HG03139 (cell line): ENCODE measurements around the gene CEMIP.

Source experiments
- ATAC-seq: cut with Tn5 transposase; IDR thresholded peaks from one replicate; pipeline ENCODE4 v1.9.1; 2021; ENCODE audit not compliant: unreplicated experiment

Gene CEMIP

DNA sequence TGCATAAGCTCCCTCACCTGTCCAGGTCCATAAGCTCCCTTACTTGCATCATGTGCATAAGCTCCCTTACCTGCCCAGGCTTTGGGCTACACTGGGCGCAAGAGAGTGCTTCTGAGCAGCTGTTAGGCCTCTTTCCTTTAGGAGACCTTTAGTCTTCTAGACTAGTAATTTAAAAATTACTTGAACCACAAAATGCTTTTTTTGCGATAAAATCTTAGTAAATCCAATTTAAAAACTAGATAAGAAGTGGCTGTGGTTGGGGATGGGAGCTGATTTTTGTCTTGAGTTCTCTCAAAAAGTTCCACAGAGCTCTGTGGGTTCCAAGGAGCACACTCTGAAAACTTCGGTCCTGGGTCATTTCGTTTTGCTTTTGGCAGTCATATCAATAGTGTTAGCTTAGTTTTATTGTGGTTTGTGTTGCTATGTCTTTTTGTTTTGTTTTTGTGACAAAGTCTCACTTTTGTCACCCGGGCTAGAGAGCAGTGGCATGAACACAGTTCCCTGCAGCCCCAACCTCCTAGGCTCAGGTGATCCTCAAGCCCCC, 6.7 kb downstream of the CEMIP start:
- no peak for ATAC-seq

- ATAC-seq, result no peak
Measured at GRCh38 chr15:80787316-80787715, 8.1 kb downstream of the CEMIP start.

- ATAC-seq, result no peak
Measured at GRCh38 chr15:80788536-80788935, 9.4 kb downstream of the CEMIP start.

- ATAC-seq, result no peak
Measured at GRCh38 chr15:80789296-80789695, 10.1 kb downstream of the CEMIP start.

- no peak for ATAC-seq
Measured at GRCh38 chr15:80789796-80790195, 10.6 kb downstream of the CEMIP start.

- ATAC-seq, result no peak
Measured at GRCh38 chr15:80790236-80790635, 11.1 kb downstream of the CEMIP start.

DNA sequence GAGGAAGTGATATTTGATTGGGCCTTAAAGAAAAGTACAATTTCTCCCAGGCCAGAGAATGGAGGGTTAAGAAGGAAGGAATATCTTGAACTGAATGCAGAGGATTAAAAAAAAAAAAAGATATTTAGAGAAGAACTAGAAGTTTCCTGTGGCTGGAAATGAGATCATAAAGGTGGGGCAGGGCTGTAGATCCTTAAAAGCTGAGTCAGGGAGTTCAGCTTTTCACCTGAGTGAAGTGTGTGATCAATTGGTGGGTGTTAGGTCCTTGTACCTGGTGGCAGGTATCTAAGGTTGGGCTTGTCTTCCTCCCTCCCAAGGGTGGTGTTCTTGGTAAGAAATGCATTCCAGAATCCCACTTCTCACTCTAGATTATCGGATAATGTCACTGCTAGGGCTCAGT, 11.8 kb downstream of the CEMIP start:
- no peak for ATAC-seq

GRCh38 chr15:80796407-80796806, 17.2 kb downstream of the CEMIP start:
- no peak for ATAC-seq

- no peak for ATAC-seq
Measured at GRCh38 chr15:80798911-80799310, 19.7 kb downstream of the CEMIP start.

DNA sequence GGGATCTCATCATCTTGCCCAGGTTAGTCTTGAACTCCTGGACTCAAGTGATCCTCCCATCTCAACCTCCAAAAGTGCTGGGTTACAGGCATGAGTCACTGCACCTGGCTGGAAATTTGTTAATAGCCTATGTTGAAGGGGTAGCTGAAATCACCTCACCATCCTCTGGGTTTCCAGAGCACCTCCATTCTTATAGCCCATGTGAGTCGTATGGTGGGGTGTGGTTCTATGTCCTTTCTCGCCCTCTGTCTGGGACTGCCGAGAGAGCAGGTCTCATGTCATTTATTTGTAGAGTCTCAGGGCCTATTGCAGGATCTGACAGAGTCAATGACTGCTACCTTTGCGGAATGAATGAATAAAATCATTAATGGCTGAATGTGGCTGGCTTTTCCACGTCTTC, 20.9 kb downstream of the CEMIP start:
- ATAC-seq, result no peak

- ATAC-seq, result no peak
Measured at GRCh38 chr15:80801891-80802680, 22.9 kb downstream of the CEMIP start.

GRCh38 chr15:80803580-80804525, 24.7 kb downstream of the CEMIP start:
- ATAC-seq, result no peak

DNA sequence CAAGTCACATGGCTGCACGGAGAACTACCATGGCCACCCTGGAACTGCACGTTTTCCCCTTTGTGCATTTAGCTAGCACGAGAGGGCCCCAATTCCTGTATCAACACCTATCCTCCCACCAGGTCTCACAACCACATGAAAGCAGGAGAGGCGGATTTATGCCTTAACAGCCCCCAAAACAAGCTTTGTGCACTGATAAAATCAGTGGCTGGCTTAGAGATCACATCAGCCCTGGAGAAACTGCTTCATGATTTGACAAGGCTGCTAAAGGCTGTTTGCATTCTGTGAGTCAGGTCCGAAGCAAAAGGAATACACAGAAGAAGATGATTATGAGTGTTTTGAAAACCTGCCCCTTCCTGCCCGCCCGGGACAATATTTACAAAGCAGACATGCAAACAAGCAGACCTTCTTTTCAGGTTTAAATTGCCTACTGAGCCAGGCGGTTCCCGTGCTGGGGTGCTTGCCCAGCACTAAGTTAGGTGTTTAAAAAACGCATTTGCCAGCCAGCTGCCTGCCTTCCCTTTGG, 25.9 kb downstream of the CEMIP start:
- ATAC-seq, result no peak

- no peak for ATAC-seq
Measured at GRCh38 chr15:80811781-80812315, 32.7 kb downstream of the CEMIP start.

- ATAC-seq, result no peak
Measured at GRCh38 chr15:80815106-80815505, 35.9 kb downstream of the CEMIP start.

DNA sequence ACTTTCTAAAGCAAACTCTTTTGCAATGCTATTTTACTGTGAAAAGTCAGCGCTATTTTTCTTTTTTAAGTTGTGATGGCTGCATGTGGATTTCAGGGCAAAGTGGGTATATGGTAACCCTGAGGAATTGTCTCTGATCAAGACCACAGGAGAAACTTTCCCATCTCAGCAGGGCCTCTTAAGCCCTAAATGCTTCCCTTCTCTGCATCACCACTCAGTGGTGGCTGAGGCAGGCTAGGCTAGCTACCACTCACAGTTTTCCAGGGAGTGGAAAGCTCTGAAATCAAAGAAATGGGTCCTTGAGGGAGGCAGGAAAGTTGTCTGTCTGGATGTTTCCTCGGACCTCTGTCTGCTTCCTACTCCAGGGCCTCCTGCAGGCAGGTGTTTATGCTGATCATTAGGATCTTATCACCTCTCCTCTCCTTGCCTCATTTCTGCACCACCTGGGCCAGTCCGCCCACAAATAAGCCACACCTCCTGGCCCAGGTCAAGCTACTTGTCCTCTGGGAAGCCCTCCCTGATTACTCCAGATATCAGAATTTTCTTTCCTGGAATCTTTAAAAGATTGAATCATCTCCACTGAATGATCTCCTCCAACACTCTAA, 37.0 kb downstream of the CEMIP start:
- ATAC-seq, result no peak

GRCh38 chr15:80816936-80817335, 37.8 kb downstream of the CEMIP start:
- ATAC-seq, result no peak

DNA sequence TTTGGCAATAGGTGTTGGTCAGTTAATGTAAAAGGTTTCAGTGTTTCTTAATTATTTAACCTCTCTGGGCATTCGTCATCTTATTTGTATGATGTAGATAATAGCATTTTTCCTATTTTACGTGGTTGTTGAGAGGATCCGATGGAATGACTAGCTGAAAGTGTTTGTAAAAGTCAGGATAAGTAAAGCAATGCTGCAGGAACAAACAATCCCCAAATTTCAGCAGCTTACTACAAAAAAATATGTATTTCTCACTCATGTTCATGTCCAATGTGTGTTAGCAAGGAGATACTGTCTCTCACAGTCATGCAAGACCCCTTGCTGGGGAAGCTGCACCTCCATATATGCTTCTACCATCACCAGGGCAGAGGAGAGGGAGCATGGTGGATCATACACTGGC, 38.7 kb downstream of the CEMIP start:
- no peak for ATAC-seq

- ATAC-seq, result no peak
Measured at GRCh38 chr15:80819001-80819400, 39.8 kb downstream of the CEMIP start.

DNA sequence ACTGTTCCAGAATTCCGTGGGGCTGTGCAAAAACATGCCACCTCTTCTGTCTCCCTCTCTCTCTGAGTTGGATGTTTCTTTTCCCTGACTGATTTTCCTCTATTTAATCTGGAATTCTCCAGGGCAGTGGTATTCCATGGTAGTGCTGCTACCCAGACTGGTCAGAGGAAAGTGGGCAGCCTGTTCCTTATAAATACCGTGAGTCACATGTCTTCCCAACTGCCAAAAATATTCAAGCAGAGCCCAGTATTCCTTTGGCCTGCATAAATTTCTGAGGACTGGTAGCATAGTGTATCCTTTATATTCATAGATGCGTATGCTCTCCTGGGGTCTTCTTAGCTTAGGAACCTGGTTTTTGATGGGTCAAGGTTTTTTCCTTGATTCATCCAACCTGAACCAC, 40.9 kb downstream of the CEMIP start:
- no peak for ATAC-seq

- no peak for ATAC-seq
Measured at GRCh38 chr15:80822256-80822655, 43.1 kb downstream of the CEMIP start.
